ENCODE measurements around the gene NHSL1. TPM values are rescaled to one million over a fixed set of nuclear protein-coding genes. Genes with fewer than 3 reads are reported as not detected.

Gene NHSL1
- total RNA-seq, 1 donor from 2014 or later, result 88.2 TPM

- DNase-seq (ENCODE audit: low spot score), result no peak
- intact Hi-C loops (cut with DNase I), result no loop called here
Measured at GRCh38 chr6:138473144-138473543, 26.1 kb downstream of the NHSL1 start.

- intact Hi-C loops (cut with DNase I), result no loop called here
- DNase-seq (ENCODE audit: low spot score), result no peak
Measured at GRCh38 chr6:138468320-138469015, 30.8 kb downstream of the NHSL1 start.

- DNase-seq (ENCODE audit: low spot score), result no peak
- intact Hi-C loops (cut with DNase I), result no loop called here
Measured at GRCh38 chr6:138467901-138468300, 31.4 kb downstream of the NHSL1 start.

GRCh38 chr6:138465007-138465645, 34.2 kb downstream of the NHSL1 start:
- no peak for DNase-seq (ENCODE audit: low spot score)
- intact Hi-C loops (cut with DNase I), result no loop called here

- intact Hi-C loops (cut with DNase I), result no loop called here
Measured at GRCh38 chr6:138464085-138464484, 35.2 kb downstream of the NHSL1 start.

GRCh38 chr6:138461647-138462046, 37.6 kb downstream of the NHSL1 start:
- DNase-seq (ENCODE audit: low spot score), result no peak
- intact Hi-C loops (cut with DNase I), result no loop called here

More at GRCh38 chr6:138464085-138464484, 35.2 kb downstream of the NHSL1 start:
- no peak for DNase-seq (ENCODE audit: low spot score)

GRCh38 chr6:138456401-138456790, 42.9 kb downstream of the NHSL1 start:
- intact Hi-C loops (cut with DNase I), result no loop called here
- no peak for DNase-seq (ENCODE audit: low spot score)

GRCh38 chr6:138455746-138456400, 43.4 kb downstream of the NHSL1 start:
- DNase-seq (ENCODE audit: low spot score), result no peak

GRCh38 chr6:138454981-138455706, 44.1 kb downstream of the NHSL1 start:
- no peak for DNase-seq (ENCODE audit: low spot score)
- intact Hi-C loops (cut with DNase I), result no loop called here

More at GRCh38 chr6:138455746-138456400, 43.4 kb downstream of the NHSL1 start:
- intact Hi-C loops (cut with DNase I), result no loop called here

- intact Hi-C loops (cut with DNase I), result no loop called here
- DNase-seq (ENCODE audit: low spot score), result no peak
Measured at GRCh38 chr6:138451043-138451442, 48.3 kb downstream of the NHSL1 start.

GRCh38 chr6:138450445-138450844, 48.8 kb downstream of the NHSL1 start:
- no peak for DNase-seq (ENCODE audit: low spot score)
- intact Hi-C loops (cut with DNase I), result no loop called here

- intact Hi-C loops (cut with DNase I), result no loop called here
- DNase-seq (ENCODE audit: low spot score), result no peak
Measured at GRCh38 chr6:138446821-138447220, 52.5 kb downstream of the NHSL1 start.

- intact Hi-C loops (cut with DNase I), result no loop called here
- DNase-seq (ENCODE audit: low spot score), result no peak
Measured at GRCh38 chr6:138443979-138444378, 55.3 kb downstream of the NHSL1 start.

GRCh38 chr6:138442663-138443062, 56.6 kb downstream of the NHSL1 start:
- intact Hi-C loops (cut with DNase I), result no loop called here
- DNase-seq (ENCODE audit: low spot score), result no peak

GRCh38 chr6:138441965-138442364, 57.3 kb downstream of the NHSL1 start:
- no peak for DNase-seq (ENCODE audit: low spot score)
- intact Hi-C loops (cut with DNase I), result no loop called here

GRCh38 chr6:138440758-138441357, 58.4 kb downstream of the NHSL1 start:
- DNase-seq (ENCODE audit: low spot score), result no peak
- intact Hi-C loops (cut with DNase I), result no loop called here

- intact Hi-C loops (cut with DNase I), result no loop called here
- DNase-seq (ENCODE audit: low spot score), result no peak
Measured at GRCh38 chr6:138440296-138440695, 59.0 kb downstream of the NHSL1 start.

GRCh38 chr6:138439546-138439945, 59.7 kb downstream of the NHSL1 start:
- intact Hi-C loops (cut with DNase I), result no loop called here

GRCh38 chr6:138434925-138435324, 64.4 kb downstream of the NHSL1 start:
- DNase-seq (ENCODE audit: low spot score), result no peak
- intact Hi-C loops (cut with DNase I), result no loop called here

More at GRCh38 chr6:138439546-138439945, 59.7 kb downstream of the NHSL1 start:
- no peak for DNase-seq (ENCODE audit: low spot score)

GRCh38 chr6:138434096-138434495, 65.2 kb downstream of the NHSL1 start:
- no peak for DNase-seq (ENCODE audit: low spot score)
- intact Hi-C loops (cut with DNase I), result no loop called here

Measured in cardiac septum (tissue), 1 donor.